ENCODE measurements around the gene OPCML.

- TF ChIP-seq CTCF (IDR thresholded peaks at IDR 0.05; ENCODE audit: low read length) (no peak), EZH2phosphoT487 (IDR thresholded peaks at IDR 0.05; ENCODE audit: low read length) (no peak), EZH2 (optimal IDR thresholded peaks at IDR 0.05; ENCODE audit: low read depth, low read length) (no peak)
Measured at GRCh38 chr11:132373405-132374143, 1158.7 kb downstream of the OPCML start.
